Panc1 (cell line): ENCODE measurements around the gene RAB27B.

Experiments used
- CTCF ChIP-seq: fragments of 450-650 bp; IDR thresholded peaks from 2 replicates; pipeline ENCODE4 v1.5.1; 2017; ENCODE audit warnings: mild to moderate bottlenecking
- POLR2AphosphoS5 ChIP-seq: IDR thresholded peaks from 2 replicates; pipeline ENCODE4 v1.6.1; 2012; ENCODE audit warnings: mild to moderate bottlenecking, low read depth, low read length, moderate library complexity
- REST ChIP-seq, 2 experiments: IDR thresholded peaks; 2 replicates each; pipeline ENCODE4 v1.6.1; 2011 to 2012; ENCODE audit warnings: low read depth in 2 of 2, control low read depth in 1 of 2, low read length in 1 of 2, mild to moderate bottlenecking in 1 of 2, moderate library complexity in 1 of 2; ENCODE audit not compliant: insufficient read depth in 1 of 2
- SIN3A ChIP-seq: IDR thresholded peaks from 2 replicates; pipeline ENCODE4 v1.6.1; 2012; ENCODE audit warnings: low read depth, mild to moderate bottlenecking, low read length, moderate library complexity, borderline replicate concordance; ENCODE audit not compliant: insufficient read depth
- TCF7L2 ChIP-seq: IDR thresholded peaks from 2 replicates; pipeline ENCODE4 v1.6.1; 2011; ENCODE audit warnings: mild to moderate bottlenecking, low read depth, low read length, inconsistent platforms

- no peak for TF ChIP-seq REST (IDR thresholded peaks at IDR 0.05; ENCODE audit: insufficient read depth in 1 of 2, low read depth in 2 of 2, low read length in 1 of 2)
- no peak for TF ChIP-seq CTCF
- TF ChIP-seq SIN3A, result no peak
- no peak for TF ChIP-seq POLR2AphosphoS5
- no peak for TF ChIP-seq TCF7L2
Observed at GRCh38 chr18:54918060-54918459, 89.8 kb downstream of the RAB27B start.
